AG04449 (cell line): Measurements from ENCODE around the gene ABCA8.

Experiments
- CTCF ChIA-PET: fragments of 350-600 bp; formaldehyde crosslinking; extraction: SDS; loops from one replicate; lab custom pipeline; 2021; ENCODE audit warnings: antibody characterized with exemption; lab: Yijun Ruan, JAX
- POLR2A ChIA-PET: fragments of 400-600, 350-600 bp; formaldehyde crosslinking; extraction: SDS; loops from one replicate; lab custom pipeline; 2020; ENCODE audit warnings: antibody characterized with exemption, inconsistent platforms; lab: Yijun Ruan, JAX
- DNase-seq: peaks from one replicate; pipeline ENCODE4 v3.0.0-alpha.2; 2010; ENCODE audit warnings: low read depth, low spot score
- H3K4me3 ChIP-seq: 2 replicates; pipeline ENCODE4 v1.5.1; 2011; ENCODE audit warnings: low read depth, mild to moderate bottlenecking, control low read depth, low read length
- CTCF ChIP-seq: IDR thresholded peaks from one replicate; pipeline ENCODE4 v1.5.1; 2011; ENCODE audit warnings: mild to moderate bottlenecking, moderate library complexity, low read length, control low read depth, inconsistent platforms; ENCODE audit not compliant: insufficient read depth; ENCODE audit errors: missing control alignments

Gene ABCA8

GRCh38 chr17:68884888-68885287 is 70.3 kb downstream of the ABCA8 start:
- no peak for DNase-seq
- ChIA-PET POLR2A (no interaction called here), CTCF (interaction anchor here (0.6 kb wide), 1 partner anchor 9 kb away, joined by 3 read pairs; no protein-coding TSS in a partner anchor)
- H3K4me3 ChIP-seq = no peak overlapping the region
- no peak for TF ChIP-seq CTCF

GRCh38 chr17:68878226-68878885 is 76.8 kb downstream of the ABCA8 start:
- no peak for TF ChIP-seq CTCF
- ChIA-PET CTCF (no interaction called here), POLR2A (no interaction called here)
- DNase-seq = no peak
- no peak overlapping the region for H3K4me3 ChIP-seq

- no peak overlapping the region for H3K4me3 ChIP-seq
- CTCF ChIA-PET = no interaction called here
- POLR2A ChIA-PET = no interaction called here
- no peak for TF ChIP-seq CTCF
- DNase-seq = no peak
These were observed 83.7 kb downstream of the ABCA8 start for GRCh38 chr17:68871447-68871846.

- DNase-seq = no peak
- no peak overlapping the region for H3K4me3 ChIP-seq
- ChIA-PET POLR2A (no interaction called here), CTCF (no interaction called here)
- no peak for TF ChIP-seq CTCF
These were observed 84.2 kb downstream of the ABCA8 start for GRCh38 chr17:68870976-68871375.

GRCh38 chr17:68870161-68870826 is 84.9 kb downstream of the ABCA8 start:
- ChIA-PET POLR2A (no interaction called here), CTCF (no interaction called here)
- TF ChIP-seq CTCF = no peak
- H3K4me3 ChIP-seq = no peak overlapping the region
- DNase-seq = no peak

- ChIA-PET POLR2A (no interaction called here), CTCF (no interaction called here)
- H3K4me3 ChIP-seq = no peak overlapping the region
- TF ChIP-seq CTCF = no peak
- no peak for DNase-seq
These were observed 86.5 kb downstream of the ABCA8 start for GRCh38 chr17:68868708-68869107.
